HG03097 (cell line): Measurements from ENCODE around the gene SETD4.

Experiments
- ATAC-seq: cut with Tn5 transposase; IDR thresholded peaks from one replicate; pipeline ENCODE4 v1.9.1; 2021; ENCODE audit not compliant: unreplicated experiment, low FRiP score

Gene SETD4

DNA sequence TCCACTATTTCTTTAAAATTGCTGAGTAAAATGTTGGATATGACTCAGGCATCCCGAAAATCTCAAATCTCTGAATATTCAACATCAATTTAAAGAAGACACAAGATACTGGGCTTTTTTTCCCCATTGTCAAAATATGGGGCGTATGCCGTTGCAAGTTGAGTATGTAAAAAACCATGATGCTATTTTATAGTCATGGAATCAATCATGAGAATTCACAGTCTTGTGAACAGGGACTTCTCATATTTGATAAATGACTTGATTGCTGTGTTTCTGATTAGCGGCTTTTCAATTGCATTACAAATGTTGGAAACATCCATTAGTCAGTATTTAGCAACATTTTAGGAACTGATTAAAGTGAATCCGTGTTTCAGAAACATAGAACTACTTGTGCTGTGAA lies 45.3 kb downstream of the SETD4 start:
- ATAC-seq, result no peak

GRCh38 chr21:36010801-36011200 lies 49.5 kb downstream of the SETD4 start:
- ATAC-seq, result no peak

DNA sequence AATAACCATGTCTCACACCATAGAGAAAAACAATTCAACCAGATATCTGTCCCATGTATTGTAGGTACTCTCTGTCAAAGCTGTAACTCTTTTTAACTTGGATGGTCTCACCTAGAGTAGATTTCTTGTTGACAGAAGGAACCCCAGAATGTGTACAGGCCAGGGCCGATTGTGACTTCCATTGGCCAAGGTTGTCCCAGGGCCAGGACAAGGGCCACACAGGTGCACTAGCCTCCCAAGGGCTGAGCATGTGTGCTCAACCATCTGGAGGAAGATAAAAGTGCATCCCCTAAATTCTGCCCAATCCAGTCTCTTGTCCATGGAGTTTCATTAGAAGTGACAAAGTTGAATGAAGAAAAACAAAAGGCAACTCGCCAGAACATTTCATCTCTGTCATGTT lies 51.8 kb downstream of the SETD4 start:
- ATAC-seq, result no peak

GRCh38 chr21:36005879-36006400 lies 54.4 kb downstream of the SETD4 start:
- no peak for ATAC-seq

DNA sequence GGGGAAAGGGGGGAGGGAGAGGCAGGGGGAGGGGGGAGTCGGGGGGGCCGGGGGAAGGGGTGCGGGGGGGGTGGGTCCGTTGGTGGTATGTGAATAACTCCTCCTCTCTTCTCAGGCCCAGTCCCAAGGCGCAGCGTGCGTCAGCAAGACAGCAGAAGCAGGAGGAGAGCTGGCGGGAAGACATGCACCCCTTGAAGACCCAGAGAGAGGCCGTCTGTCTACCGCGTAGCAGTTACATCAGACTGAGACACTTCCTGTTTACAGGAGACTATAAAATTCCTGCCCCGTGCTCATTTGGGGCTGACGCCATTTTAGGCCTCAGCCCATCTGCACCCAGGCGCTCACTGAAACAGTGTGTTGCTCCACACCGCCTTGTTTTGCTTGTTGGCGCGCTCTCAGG lies 55.3 kb downstream of the SETD4 start:
- ATAC-seq, result no peak

DNA sequence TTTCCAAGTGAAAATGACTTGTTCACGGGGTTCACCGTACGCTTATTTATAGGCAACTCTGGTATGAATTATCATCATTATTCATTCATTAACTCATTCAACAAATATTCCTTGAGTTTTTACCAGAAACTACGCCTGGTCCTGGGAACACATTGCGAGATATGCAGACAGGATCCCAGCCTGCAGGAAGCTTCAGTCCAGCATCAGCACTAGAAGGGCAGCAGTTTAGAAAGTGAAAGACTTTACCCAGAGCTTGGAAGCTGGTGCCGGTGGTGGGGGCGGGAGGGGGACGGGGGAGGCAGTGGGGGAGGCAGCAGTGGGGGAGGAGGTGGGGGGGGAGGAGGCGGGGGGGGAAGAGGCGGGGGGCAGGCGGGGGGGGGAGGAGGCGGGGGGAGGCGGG lies 55.9 kb downstream of the SETD4 start:
- ATAC-seq, result no peak

DNA sequence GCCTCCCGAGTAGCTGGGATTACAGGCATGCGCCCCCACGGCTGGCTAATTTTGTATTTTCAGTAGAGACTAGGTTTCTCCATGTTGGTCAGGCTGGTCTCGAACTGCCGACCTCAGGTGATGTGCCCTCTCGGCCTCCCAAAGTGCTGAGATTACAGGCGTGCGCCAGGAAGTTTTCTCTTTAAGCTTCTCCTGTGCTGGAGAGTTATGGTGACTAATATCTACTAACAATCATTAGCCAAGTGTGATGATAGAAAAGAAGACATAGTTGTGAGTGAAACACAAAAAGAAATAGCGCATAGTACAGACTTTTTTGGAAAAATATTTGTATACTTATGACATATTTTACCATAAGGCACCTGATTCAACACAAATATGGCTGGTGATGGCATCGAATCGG lies 56.5 kb downstream of the SETD4 start:
- no peak for ATAC-seq

DNA sequence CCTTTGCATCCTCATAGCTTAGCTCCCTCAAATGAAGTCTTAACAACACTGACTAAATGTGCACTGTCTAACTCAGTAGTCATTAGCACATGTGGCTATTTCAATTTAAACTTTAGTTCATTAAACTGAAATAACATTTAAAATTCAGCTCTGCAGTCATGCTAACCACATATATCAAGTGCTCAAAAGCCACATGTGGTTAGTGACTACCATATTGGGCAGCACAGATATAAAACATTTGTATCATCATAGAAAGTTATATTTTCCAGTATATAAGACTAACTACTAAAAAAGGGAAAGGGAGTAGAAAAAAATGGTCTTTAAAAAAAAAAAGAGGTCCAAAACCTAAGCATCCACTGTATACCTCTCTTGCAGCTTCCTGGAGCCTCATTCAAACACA lies 64.1 kb downstream of the SETD4 start:
- no peak for ATAC-seq

- no peak for ATAC-seq
Measured at GRCh38 chr21:35995522-35996088, 64.7 kb downstream of the SETD4 start.

- ATAC-seq, result no peak
Measured at GRCh38 chr21:35994613-35995012, 65.7 kb downstream of the SETD4 start.

GRCh38 chr21:35993875-35994490 lies 66.3 kb downstream of the SETD4 start:
- no peak for ATAC-seq

- no peak for ATAC-seq
Measured at GRCh38 chr21:35991131-35991530, 69.2 kb downstream of the SETD4 start.

GRCh38 chr21:35990609-35991008 lies 69.7 kb downstream of the SETD4 start:
- ATAC-seq, result no peak

- no peak for ATAC-seq
Measured at GRCh38 chr21:35989138-35989735, 71.1 kb downstream of the SETD4 start.

DNA sequence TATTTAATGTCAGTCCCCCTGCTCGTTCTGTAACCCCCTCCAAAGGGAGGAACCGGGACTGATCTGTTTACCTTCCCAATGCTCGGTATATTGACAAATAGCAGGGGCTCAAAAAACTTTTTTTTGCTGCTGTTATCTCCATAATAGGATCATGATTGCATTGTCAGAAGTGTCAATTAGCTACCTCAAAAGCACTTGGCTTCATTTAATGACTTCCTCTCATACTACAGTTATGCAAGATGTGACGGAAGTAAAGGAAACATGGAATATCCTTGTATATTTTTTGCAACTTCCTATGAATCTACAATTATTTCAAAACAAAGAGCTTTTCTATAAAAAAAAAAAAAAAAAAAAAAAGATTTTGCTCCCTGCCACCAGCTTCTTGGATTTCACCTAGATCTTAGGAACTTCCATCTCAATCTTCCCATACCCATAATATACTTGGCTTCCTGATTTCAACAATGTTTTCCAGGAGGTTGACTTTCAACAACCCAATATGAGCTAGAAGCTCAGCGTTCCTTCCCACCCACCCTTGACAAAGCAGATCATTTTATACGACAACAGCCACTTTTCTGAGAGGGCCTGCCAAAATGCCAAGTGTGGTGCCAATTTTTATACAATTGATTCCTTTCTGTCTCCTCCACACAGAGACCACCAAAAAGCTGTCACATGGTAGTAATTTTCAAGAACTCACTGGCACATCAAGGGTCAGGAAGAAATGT lies 71.7 kb downstream of the SETD4 start:
- ATAC-seq, result no peak

- no peak for ATAC-seq
Measured at GRCh38 chr21:35987475-35987874, 72.9 kb downstream of the SETD4 start.

DNA sequence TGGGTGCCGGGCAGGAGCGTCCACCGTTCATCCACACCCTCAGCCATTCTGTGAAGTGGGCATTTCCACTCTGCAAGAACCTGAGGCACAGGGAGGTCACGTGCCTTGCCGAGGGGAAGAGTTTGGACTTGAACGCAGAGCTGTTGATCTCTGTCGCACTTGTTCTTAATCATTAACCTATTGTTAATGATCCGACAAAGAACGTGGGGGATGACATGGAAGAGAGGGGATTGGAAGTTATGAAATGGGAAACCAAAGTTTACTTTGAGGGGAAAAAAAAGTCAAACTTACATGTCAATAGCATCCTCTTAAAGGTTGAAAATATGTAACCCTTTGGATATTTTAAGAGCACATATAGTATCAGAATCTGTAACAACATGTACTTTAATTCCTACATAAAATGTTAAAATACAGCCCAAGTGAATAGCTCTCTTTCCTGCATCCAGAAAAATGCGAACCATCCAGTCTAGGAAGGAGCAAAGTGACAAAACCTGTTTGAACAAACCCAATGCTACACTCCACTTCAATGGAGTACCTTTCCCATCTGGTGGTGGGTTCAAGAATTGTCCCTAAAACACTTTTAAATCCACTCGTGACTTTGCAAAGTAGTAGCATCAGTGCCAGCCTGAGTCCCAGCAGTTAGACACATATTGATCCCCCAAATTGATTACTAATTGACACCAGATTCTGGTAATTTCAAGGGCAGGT lies 75.5 kb downstream of the SETD4 start:
- ATAC-seq, result no peak
